ENCODE data around the gene LEAP2.

DNA sequence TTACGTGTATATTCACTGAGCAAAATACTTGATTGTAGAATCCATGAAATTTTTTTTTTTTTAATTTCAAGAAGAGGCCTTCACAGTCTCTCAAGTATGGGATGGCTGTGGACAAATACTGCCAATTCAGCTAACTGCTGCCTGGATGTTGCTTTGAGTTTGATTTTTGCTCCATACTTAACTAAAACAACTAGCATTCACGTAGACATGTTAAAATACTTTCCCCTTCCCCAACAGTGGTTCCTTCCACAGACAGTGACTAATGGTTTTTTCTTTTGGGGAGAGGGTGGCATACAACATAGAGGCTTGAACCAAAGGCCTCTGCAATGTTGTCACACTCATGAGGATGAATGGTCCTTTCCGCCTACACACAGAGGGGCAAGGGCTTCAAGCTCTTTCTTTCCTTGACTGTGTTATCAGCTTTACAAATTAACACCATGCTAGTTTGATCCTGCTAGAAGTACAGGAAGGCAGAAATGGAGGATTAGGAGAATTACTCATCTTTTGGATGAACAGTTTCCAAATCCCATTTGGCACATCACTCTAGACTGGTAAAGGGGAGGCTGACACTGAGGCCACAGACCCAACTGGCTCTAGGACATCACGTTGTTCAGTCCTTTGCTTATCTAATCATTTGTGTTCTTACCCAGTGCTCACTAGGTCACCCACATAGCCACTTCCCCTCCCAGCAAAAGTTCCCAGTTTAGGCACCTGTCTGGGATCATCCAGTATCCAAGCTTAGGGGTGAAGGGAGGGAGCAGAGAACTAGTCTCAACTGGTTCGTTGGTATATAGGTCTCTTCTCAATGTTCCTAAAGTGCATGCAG is 1.8 kb upstream of the LEAP2 start:
- TF ChIP-seq, protein P1, sequence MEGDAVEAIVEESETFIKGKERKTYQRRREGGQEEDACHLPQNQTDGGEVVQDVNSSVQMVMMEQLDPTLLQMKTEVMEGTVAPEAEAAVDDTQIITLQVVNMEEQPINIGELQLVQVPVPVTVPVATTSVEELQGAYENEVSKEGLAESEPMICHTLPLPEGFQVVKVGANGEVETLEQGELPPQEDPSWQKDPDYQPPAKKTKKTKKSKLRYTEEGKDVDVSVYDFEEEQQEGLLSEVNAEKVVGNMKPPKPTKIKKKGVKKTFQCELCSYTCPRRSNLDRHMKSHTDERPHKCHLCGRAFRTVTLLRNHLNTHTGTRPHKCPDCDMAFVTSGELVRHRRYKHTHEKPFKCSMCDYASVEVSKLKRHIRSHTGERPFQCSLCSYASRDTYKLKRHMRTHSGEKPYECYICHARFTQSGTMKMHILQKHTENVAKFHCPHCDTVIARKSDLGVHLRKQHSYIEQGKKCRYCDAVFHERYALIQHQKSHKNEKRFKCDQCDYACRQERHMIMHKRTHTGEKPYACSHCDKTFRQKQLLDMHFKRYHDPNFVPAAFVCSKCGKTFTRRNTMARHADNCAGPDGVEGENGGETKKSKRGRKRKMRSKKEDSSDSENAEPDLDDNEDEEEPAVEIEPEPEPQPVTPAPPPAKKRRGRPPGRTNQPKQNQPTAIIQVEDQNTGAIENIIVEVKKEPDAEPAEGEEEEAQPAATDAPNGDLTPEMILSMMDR (IDR thresholded peaks at IDR 0.05), result no peak
- no peak for TF ChIP-seq EZH2 (IDR thresholded peaks at IDR 0.05; ENCODE audit: borderline replicate concordance, insufficient read depth, low read depth, low read length, poor library complexity, severe bottlenecking)
